Cortex of kidney (tissue), 1 donor: ENCODE data around the gene RASA2.
"Not testable (repeated sequence)": the region's sequence is repeated elsewhere in the genome, so short reads cannot be mapped to it uniquely, and the experiment has no call there.

Source experiments
- DNase-seq: peaks from one replicate; lab custom pipeline; 2025; lab: John Stamatoyannopoulos, UW

RASA2 gene

DNA sequence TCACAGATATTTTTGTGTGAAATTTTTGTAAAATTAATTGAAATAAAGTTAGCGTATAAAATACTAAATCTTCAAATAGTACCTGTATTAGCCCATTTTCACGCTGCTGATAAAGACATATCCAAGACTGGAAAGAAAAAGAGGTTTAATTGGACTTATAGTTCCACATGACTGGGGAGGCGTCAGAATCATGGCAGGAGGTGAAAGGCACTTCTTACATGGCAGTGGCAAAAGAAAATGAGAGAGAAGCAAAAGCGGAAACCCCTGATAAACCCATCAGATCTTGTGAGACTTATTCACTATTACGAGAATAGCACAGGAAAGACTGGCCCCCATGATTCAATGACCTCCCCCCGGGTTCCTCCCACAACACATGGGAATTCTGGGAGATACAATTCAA, 49.2 kb downstream of the RASA2 start:
- not testable (repeated sequence) for DNase-seq

DNA sequence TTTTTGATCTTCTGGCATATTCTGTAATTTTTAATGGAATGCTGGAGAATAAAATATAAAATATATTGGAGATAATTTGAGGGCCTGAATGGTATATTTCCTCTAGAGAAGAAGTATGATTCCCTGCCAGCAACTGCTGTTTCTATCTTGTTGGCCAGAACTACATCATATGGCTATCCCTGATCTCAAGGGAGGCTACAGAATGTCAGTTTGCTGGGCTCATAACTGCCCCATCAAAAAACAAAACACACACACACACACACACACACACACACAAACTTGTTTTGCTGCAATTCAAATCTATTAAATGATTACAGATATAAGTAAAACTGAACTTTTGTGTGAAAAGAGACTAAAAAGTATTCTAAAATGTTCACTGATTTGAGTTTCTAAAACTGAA, 51.0 kb downstream of the RASA2 start:
- DNase-seq = no peak

DNA sequence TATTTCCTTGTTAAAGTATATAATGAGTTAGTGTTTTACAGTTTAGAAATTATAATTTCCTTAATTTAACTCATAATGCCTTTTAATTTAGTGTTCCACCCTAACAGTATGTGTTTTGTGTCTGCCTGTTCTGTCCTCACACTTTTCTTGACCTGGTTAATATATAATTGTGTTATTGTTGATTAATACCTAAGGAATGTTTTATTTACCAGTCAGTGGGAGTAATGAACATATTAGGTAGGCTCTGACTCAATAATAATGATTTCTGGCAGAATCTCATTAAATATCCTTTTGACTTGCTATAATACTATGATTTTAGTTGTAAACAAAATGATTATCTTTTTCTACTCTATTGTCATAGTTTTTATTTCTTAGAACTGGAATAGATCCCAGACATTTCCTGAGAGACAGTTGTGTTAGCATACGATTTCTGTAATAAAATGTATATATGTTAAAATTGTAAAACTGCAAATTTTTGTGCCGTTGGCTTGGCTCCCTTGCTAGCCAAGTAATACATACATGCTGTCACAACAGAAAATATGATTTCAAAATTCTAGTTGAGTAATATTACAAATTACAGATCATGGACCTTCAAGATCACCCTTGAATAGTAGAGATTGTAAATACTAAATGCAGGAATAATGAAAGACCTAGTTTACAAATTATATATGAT, 51.9 kb downstream of the RASA2 start:
- DNase-seq = no peak

DNA sequence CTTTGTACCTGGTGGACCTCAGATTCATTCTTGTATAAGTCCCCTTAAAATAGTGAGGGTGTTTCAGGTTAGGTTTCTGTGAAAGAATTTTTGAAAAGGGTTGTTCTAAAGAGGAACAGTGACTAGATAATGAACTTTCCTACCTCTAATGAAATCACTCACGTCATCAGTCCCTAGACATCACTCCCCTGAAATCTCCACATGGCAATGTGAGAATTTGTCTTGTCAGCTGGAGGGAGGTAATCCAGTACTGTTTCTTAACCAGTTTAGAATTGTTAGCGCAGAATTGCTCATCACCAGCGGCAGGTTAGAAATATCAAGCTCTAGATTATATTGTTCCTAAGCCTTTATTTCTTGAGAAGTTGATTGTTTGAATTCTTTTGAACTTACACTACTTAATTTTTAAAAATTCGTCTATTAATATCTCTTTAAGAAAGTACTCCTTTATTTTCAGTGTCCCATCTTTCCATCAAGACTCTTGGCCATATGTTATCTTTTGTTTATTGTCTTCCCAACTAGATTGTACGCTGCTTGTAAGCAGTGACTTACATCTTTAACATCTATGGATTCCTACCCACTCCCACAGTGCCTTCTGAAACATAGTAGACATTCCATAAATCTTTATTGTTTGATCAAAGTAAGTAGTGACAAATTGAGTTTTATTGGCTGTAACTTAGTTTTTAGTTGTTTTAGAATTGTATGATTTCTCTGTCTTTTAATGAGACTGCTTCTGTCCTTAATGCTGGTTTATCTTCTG, 52.8 kb downstream of the RASA2 start:
- DNase-seq = no peak

DNA sequence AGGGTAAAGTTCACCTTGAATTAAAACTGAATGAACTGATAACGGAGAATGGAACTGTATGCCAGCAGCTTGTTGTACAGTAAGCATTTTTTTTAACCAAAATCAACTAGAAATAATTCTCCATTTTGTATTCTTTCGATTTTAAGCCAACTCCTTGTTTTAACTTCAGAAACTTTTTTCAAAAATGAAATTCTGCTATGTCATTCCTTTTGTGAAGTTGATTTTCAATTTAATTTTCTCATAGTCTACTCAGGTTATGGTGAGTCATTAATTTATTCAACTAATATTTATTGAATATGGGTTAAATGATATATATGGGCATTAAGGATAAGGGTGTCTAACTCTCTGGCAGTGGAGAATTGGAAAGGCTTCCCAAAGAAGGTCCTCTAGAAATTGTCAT, 53.7 kb downstream of the RASA2 start:
- no peak for DNase-seq

DNA sequence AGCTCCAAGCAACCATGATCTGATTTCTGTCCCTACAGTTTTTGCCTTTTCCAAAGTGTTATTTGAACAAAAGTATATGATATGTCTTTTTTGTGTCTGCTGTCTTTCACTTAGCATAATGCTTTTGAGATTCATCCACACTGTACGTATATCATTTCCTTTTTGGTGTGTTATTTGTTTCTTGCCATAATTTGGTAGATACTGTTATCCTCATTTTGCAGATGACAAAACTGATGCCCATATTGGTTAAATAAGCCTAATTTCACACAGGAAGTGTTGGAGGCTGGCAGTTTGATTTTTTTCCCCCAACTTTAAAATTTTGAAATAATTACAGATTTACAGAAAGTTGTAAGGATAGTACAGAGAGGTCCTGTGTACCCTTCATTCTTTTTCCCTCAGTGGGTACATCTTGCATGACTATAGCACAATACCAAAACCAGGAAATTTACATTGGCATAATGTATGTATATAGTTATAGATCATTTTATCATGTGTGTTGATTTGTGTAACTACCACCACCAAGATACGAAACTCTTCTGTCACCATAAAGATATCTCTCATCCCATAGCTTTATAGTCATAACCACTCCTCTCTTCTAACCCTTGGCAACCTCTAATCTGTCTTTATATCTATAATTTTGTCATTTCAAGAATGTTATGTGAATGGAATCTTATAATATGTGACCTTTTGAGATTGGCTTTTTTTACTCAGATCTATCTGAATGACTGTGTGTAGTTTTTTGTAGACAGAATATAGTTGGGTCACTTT, 55.6 kb downstream of the RASA2 start:
- no peak for DNase-seq

DNA sequence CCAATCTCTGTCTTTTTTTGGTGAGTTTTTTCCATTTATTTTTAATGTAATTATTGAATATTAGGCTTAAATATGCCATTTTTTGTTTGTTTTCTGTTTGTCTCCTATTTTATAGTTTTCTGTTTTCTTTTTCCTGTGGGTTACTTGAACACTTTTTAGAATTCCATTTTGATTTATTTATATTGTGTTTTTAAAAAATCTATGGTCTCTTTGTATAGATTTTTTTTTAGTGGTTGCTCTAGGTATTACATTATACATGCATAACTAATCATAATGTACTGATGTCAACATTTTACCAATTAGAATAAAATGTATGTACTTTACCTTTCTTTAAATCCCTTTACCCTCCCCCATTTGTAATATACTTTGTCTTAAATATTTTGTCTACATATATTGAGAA, 56.2 kb downstream of the RASA2 start:
- DNase-seq = no peak

DNA sequence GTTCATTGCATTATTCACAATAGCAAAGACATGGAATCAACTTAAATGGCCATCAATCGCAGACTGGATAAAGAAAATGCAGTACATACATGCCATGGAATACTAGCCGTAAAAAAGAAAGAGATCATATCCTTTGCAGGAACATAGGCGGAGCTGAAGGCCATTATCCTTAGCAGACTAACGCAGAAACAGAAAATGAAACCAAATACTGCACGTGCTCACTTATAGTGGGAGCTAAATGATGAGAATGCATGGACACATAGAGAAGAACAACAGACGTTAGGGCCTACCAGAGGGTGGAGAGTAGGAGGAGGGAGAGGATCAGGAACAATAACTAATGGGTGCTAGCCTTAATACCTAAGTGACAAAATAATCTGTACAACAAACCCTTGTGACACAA, 57.9 kb downstream of the RASA2 start:
- no peak for DNase-seq

DNA sequence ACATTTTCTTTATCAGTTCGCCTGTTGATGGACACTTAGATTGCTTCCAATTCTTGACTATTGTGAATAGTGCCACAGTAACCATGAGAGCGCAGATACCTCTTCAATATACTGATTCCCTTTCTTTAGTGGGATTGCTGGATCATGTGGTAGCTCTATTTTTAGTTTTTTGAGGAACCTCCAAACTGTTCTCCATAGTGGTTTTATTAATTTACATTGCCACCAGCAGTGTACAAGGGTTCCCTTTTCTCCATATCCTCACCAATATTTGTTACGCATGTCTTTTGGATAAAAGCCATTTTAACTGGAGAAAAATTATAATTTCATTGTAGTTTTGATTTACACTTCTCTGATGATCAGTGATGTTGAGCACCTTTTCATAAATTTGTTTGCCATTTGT, 59.3 kb downstream of the RASA2 start:
- no peak for DNase-seq

DNA sequence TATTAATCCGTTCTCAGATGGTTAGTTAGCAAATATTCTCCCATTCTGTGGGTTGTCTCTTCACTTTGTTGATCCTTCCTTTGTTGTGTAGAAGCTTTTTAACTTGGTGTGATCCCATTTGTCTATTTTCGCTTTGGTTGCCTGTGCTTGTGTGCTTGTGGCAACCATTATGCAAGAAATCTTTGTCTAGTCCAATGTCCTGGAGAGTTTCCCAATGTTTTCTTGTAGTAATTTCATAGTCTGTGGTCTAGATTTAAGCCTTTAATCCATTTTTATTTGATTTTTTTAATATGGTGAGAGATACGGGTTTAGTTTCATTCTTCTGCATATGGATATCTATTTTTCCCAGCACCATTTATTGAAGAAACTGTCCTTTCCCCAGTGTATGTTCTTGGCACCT, 59.8 kb downstream of the RASA2 start:
- no peak for DNase-seq

DNA sequence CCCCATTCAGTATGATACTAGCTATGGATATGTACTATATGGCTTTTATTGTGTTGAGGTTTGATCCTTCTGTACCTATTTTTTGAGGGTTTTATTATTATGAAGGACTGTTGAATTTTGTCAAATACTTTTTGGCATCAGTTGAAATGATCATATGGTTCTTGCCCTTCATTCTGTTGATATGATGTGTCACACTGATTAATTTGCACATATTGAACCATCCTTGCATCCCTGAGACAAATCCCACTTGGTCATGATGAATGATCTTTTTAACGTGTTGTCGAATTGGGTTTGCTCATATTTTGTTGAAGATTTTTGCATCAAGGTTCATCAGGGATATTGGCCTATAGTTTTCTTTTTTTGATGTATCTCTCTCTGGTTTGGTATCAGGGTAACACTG, 61.0 kb downstream of the RASA2 start:
- DNase-seq = no peak

DNA sequence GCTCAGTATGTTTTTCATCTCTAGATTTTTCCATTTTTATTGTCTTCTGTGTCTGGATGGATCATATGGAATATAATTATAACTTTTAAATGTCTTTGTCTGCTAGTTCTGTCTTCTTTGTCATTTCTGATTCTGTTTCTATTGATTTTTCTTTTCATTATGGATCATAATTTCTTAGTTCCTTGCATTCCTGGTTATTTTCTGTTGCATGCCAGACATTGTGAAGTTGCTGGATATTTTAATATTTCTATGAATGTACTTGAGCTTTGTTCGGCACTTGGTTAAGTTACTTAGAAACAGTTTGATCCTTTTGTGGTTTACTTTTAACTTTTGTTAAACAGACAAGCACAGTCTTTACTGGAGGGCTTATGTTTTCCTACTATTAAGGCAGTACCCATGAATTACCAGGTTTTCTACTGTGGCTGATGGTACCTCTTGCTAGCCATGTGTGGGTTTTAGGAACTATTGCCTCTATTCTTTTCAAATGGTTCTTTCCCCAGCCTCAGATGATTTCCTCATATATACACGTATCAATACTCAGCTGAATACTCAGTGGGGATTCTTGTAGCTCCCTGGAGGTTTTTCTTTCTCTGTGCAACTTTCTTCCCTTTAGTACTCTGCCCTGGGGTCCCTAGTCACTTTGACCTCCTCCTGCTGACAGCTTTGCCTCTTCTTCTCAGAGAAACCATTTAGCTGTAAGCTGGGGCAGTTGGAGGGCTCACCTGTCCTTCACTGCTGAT, 64.3 kb downstream of the RASA2 start:
- no peak for DNase-seq

DNA sequence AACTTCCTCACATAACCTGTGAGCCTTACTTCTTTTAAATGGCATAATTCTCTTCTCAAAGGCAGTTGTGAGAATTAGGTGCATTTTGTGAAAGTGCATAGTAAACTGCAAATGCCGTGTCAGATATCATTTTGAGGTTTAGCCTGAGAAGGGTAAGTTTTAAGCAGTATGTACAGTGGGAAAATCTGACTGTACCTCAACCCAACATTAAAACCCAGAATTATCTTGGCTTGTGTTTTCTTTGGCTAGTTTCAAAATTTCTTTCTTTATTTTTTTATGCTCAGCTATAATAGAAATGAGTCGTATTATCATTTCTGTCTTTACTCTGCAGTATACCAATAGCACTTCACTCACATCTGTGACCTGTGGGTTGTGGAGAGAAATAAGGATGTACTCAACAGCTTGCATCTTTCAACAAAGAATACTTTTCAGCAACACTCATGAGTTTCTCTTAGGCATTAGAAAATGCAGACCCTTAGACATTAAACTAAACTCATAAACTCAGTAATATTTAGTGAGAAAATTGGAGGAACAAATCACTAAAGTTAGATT, 65.7 kb downstream of the RASA2 start:
- DNase-seq = no peak

DNA sequence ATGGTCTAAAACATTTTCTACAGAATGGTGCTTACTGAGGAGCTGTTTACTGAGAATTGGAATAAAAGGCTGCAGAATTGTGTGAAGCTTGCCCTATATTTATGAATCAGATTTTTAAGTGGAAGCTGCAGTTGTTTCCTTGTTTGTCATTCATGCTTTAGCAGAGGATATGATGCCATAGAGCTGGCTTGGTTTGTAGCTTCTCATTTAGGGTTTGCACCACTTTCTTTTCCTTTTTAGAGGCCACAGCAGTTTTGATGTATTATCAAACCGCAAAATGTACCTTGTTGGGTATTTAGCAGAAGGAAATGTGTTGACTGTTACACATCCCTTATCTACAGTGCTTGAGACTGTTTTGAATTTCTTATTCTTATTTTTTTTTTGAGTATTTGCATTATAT, 66.2 kb downstream of the RASA2 start:
- DNase-seq = no peak

DNA sequence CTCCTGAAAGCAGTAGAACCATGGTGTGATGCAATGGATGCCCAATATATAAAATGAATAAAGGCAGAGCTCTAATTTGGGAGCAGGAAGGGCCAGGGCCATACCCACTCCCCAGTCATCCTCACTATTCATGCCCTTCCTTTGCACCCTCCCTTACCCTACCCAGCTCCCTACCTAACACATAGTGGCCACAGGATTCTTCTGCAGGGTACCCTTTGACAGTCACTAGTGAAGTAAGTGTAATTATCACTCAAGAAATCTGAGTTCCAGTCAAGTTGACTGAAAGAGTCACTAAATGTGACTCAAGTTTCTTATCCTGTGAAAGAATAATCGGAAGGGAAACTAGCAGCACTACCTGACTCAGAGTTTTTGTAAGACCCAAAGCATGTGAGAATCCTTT, 69.2 kb downstream of the RASA2 start:
- DNase-seq = no peak

DNA sequence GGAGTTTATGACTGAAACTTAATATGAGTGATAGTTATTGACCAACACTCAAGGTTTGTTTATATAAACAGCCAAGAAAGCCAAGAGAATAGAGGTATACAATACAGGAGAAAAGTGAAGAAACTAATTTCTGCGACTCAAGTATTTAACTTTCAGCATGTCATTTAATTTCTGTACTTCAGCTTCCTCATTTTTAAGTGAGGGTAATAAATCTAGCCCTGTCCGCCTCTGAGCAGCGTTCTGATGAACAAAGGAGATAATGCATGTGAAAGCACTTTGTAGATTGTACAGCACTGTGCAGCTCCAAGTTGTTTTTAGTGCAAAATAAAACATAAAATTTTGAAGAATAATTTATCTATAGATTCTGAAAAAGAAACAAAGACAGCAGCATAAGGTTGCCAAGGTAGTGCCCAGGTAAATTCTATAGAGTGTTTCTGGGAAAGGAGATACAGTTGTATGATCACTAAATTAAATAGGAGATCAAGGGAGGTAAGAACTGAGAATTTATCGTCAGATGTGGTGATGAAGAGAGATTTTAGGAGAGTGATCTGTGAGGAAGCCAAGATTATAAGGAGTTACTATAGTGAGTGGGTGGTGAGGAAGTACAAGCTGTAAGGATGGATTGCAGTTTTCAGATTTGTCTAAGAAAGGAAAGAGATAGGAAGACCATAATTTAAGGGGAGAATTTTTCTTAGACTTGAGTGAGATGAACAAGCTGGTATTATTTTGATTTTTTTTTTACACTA, 71.3 kb downstream of the RASA2 start:
- no peak for DNase-seq

DNA sequence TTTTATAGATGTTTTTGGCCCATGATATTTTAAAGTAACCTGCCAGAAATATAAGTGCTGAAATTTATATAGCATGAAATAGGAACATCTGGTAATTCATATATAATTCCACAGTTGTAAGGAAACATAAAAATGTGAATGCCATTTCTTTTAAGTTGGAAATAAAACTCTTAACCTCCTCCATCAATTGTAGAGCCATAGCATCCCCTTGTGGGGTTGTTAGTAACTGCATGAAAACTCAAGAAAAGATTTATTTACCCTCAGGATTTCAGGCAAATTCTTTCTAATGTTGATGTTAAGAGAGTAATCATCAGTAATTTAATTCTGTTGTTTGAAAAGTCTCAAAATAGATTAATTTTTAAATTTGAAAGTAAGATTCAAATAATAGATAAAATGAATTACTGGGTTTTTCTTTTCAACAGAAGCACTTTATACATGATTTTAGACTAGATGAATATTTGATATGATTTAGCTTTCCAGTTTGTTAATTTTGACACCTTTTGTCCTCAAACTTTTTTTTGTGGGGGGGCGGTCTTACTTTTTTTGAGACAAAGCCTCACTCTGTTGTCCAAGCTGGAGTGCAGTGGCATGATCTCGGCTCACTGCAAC, 74.7 kb downstream of the RASA2 start:
- DNase-seq = no peak

DNA sequence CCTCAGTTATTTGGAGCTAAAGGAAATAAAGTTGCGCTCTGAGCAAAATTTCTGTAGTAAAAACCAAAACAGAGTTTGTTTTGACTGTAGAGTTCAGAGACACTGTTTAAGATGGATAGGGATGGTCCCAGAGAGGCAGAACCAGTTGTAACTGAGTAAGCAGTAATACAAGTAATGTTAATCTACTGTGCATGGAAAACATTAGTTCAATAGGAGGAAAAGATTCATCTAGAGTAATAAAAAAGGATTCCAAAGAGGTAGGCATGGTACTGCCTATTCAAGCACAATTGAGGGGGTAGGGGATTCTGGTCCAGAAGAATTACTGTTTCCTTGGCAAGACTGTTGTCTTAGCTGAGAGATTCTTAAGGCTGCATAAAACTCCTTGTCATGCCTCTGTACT, 77.4 kb downstream of the RASA2 start:
- DNase-seq = no peak

DNA sequence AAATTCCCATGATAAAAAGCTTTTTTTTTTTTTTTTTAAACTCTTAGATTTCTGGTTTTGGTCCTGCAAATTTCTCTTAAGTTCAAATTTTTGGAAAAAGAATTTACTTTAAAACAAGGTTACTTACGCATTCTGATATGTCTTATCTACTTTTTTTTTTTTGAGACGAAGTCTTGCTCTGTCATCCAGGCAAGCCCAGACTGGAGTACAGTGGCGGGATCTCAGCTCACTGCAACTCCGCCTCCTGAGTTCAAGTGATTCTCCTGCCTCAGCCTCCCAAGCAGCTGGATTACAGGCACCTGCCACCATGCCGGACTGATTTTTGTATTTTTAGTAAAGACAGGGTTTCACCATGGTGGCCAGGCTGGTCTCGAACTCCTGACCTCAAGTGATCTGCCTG, 83.2 kb downstream of the RASA2 start:
- no peak for DNase-seq

DNA sequence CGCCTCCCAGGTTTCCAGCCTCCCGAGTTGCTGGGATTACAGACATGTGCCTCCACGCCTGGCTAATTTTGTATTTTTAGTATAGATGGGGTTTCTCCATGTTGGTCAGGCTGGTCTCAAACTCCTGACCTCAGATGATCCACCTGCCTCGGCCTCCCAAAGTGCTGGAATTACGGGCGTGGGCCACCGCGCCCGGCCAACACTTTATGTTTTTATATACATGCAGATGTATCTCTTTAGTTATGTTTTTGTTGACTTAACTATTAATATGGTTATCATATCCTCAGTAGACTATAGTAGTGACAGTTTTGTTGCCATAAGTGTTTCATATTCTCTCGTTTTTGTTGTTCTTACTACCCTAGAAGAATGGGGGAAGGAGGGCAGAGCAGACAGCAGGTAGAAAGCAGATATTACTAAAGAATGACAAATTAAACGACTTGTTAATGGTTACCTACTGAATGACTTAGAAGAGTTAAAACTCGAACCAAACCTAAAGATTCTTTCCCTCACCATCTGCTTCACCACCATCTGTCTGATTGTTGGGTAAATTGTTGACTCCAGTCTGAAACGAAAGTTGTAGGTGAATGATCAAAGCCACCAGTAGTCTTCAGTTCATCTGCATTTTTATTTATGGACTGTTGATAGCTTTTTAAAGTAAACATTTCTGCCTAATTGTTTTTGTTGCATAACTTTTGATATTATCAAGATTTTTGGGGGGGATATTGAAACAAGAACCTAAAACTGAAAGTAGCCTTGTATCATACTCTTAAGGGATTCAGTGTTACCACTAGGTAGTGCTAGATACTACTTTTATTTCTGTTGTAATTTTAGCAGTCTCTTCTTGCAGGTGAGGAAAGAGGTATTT, 89.3 kb downstream of the RASA2 start:
- no peak for DNase-seq
